OCI-M1 (cell line): ENCODE data around the gene IFT172.
"Not testable (repeated sequence)": the region's sequence is repeated elsewhere in the genome, so short reads cannot be mapped to it uniquely, and the experiment has no call there.

Source experiments
- DNase-seq: peaks from one replicate; lab custom pipeline; 2025; lab: John Stamatoyannopoulos, UW

Gene IFT172

DNA sequence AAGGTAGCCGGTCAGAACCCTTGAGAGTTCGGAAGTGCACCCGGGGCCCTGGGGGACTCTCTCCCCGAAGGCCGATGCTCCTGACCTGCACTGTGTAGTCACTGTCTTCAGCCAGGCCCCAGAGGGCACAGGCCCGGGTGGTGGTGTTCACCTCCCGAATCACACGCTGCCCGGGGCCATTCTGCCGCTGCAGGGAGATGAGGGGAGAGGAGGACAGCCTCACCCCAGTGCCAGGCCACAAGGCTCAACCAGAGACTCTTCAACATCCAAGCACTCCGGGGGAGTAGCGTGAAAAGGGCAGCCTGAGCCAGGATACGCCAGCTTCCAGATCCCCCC lies 4.4 kb upstream of the IFT172 start:
- no peak for DNase-seq

DNA sequence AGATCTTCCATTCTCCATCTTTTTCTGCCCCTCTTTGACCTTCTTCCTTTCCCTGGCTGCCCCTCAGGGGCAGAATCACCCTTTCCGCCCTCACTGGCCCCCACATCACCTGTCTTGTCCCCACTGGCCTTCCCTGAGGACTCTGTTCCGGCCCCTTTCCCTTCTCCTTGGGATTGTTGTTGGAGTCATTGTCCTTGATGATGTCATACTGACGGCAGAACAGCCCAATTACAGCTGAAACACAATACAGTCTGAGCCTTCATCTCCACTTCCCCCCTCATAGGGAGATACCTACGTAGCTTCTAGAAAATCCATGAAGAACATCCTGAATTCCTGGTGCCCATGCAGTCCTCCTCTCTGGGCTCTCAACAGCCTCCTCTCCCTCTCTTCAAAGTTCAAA lies 3.0 kb upstream of the IFT172 start:
- no peak for DNase-seq

DNA sequence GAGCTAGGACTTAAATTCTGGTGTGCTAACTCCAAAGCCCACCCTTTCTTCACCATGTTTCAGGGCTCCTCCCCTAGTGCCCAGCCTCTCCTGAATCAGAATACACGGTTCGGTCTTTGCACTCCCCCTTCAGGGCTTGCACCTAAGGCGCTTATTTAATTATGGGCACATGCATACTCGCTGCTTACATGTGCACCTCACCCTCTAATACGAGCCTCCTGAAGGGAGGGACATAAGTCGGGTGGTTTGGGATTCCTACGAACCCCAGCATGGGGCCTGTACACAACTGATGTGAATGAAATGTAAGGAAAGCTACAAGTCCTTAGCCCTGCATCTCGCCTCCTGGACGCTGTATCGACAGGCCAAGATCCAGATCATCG lies 435 bp downstream of the IFT172 start:
- peak; percentile 49 for DNase-seq

DNA sequence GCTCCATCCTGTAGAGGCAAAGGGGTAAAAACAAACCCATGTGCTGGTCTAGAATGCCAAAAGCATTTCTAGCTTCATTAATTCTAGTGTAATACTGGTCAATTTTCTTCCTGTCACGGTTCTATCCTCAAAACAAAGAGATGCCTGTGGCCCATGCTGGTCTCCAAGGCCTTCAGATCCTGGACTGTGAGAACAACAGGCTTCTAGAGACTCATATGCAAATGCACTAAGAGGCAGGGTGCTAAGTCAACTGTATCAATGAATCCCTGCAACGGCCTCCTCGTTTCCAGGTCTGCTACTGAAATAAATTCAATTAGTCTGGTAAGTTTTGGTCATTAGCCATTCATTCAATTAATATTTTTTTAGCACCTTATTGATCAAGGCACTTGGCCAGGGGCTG lies 4.0 kb downstream of the IFT172 start:
- DNase-seq: no peak

DNA sequence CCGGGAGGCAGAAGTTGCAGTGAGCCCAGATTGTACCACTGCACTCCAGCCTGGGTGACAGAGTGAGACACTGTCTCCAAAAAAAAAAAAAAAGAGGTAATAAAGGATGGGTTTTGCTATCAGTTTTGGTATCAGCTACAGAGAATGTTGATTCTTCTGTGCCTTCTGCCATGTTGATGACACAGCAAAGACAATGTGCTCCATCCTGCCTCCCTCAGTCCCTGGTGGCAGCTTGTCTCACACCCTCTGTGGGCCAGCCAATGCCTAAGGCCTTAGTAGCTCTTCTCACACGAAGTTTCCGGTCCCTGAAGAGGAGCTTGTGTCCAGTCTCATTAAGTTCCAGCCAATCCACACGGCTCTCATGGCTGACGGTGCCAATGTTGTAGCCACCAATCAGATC lies 17.6 kb downstream of the IFT172 start:
- DNase-seq: peak; percentile 8

DNA sequence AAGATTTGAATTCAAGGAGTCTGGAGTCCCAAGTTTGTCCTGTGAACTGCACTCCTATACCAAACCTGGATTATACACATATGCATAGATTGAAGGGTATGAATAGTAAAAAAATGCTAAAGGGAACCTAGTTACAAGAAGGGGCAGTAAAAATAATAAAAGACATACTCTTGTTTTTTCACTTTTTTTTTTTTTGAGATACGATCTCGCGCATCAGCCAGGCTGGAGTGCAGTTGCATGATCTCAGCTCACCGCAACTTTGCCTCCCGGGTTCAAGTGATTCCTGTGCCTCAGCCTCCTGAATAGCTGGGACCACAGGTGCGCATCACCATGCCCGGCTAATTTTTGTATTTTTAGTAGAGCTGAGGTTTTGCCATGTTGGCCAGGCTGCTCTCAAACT lies 25.1 kb downstream of the IFT172 start:
- no peak for DNase-seq

DNA sequence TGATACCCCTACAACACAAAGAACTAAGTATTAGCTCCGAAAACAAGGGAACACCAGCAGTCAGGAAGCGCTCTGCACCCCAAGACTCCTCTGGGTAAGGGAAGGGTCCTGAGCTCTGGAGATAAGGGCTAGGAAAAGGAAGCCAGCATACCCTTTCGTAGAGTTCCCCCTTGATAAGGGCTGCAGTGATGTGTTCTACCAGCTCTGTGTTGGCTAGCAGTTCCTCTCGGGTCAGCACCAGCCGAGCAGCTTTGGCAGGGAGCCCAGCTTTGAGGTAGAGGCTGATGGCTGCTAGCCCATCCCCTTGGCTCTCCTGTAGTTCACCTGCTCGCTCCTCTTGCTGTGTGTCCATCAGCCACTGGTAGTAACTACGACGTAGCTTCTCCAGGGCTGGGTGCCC lies 28.4 kb downstream of the IFT172 start:
- peak; percentile 57 for DNase-seq

DNA sequence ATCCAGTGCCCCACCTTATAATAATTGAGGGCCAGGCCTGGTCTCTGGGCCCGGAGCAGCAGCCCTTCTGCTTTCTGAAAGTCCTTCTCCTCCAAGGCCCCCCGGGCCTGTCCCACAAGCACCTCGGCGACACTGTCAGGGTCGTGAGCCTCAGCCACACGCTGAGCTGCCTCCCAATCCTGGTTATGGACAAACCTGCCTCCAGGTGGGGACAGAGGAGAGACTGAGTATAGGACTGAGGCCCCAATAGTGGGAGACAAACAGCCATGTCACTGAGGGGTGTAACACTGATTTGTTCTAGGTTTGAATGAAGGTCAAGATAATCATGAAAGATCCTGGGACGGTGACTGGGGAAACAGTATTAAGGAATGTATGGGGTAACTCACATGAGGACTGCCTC lies 35.6 kb downstream of the IFT172 start:
- DNase-seq: no peak

DNA sequence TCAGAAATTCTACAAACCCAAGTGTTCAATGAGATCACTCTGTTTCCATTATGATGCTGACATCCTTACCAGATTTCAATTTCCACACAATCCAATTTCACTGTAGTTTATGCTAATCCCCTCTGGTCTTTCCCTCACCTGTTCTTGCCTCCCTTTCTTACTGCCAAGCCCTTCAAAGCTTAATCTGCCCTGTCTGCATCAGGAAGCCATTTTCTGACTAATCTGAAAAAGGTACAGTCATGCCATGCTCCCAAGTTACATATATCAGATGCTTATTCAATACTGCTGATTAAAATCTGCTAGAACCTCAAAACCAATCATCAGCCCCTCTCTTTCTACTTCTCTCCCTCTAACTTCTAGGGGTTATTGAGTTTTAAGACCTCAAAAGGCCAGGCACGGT lies 38.4 kb downstream of the IFT172 start:
- DNase-seq: no peak

DNA sequence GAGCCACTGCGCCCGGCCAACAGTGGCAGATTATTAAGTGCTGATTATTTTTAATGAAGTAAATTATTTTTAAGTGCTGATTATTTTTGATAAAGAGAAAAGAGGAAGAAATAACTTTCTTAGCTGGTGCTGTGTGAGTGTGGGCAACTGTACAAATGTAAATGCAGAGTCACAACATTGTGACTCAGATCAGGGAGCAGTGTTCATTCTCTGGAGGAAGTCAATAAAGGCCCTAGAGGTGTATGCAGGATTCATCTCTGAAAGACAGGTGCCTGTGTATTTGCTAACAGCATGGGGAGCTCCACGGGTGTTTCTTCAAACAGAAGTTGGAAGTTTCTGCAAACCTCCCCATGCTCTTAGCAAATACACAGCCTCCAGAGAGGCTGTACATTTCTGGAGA lies 41.2 kb downstream of the IFT172 start:
- no peak for DNase-seq

DNA sequence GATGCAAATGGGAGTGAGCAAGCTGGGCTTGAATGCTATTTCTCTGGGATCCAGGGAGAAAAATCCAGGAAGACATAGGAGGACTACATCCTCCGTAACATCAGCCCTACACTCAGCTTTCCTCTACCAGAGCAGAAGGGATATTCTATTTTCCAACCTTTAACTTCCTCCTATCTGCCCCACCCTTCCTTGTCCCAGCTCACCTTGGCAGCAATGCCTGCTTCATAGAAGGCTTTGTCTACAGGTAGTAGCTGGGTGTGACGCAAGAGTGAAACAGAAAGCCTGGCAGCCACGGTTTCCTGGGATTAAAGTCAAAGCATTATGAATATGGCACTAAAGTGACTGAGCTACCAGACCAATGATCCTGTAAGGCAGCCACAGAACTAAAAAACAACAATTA lies 43.5 kb downstream of the IFT172 start:
- DNase-seq: no peak

DNA sequence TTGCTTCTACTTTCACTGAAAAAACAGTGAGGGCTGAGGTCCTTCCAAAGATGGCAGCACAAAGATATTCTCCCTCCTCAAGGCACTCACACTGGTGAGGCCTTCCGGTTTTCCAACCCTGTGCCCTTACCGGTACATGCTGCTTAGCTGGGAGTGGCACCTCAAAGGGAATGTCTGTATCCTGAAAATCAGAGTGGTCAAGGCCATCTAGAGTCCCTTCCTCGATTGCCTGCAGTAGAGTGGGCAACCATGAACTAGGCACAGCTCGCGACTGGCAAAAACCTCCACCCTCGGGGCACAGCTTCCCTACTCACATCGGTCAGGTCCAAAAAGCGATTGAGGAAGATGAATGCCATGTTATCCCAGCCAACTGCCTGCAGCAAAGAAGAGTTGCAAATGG lies 43.9 kb downstream of the IFT172 start:
- DNase-seq: no peak

DNA sequence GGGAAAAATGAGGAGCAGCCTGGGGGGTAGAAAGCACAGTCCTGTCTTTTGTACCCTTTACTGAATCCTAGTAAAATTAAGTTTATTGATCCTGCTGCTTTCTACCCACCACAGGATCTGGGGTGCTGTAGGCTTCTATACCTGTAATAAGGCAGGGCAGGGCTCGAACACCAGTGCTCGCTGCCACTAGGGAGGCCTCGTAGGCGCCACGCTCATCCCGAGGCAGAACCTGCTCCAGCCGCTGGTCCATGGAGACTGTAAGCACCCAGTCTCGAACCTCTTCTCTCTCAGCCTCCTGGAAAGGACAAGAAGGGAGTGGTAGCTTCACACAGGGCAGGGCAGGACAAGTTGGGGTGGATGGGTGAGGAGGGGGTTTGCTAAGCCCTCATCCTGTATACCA lies 44.4 kb downstream of the IFT172 start:
- no peak for DNase-seq

DNA sequence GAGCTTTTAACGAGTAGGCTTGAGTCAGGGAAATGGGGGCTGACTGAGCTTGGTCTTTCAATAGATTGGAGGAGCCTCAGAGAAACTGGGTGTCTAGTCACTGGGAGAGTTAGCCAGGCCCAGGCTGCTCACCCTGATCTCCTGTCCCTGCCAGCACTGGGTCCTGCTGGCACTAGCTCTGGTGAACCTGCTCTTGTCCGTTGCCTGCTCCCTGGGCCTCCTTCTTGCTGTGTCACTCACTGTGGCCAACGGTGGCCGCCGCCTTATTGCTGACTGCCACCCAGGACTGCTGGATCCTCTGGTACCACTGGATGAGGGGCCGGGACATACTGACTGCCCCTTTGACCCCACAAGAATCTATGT lies 46.6 kb downstream of the IFT172 start:
- no peak for DNase-seq

DNA sequence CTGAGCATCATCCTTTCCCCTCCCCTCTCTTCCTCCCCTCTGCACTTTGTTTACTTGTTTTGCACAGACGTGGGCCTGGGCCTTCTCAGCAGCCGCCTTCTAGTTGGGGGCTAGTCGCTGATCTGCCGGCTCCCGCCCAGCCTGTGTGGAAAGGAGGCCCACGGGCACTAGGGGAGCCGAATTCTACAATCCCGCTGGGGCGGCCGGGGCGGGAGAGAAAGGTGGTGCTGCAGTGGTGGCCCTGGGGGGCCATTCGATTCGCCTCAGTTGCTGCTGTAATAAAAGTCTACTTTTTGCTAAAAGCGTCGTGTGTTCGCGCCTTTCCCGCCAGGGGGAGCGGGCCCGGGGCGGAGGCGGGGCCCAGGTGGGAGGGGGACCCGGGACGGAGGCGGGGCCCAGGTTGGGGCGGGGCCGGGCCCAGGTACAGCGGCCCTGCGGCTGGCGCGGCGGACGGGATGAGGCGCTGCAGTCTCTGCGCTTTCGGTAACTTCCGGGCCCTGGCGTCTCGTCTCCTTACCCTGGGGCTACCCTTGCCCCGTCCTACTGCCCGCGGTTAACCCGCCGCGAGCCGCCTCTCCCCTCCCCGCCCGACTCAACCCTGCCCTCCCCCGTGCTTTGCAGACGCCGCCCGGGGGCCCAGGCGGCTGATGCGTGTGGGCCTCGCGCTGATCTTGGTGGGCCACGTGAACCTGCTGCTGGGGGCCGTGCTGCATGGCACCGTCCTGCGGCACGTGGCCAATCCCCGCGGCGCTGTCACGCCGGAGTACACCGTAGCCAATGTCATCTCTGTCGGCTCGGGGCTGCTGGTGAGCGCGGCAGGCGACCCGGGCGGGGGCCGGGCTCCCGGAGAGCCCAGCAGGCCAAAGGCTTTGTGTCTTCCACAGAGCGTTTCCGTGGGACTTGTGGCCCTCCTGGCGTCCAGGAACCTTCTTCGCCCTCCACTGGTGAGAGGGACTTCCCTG lies 47.3 kb downstream of the IFT172 start, which contains the start of gene KRTCAP3:
KRTCAP3 (plus strand) TSS at position 424 of the 962 bp plus-strand sequence; CDS start at position 456, 32 bp downstream.
- DNase-seq: no peak

DNA sequence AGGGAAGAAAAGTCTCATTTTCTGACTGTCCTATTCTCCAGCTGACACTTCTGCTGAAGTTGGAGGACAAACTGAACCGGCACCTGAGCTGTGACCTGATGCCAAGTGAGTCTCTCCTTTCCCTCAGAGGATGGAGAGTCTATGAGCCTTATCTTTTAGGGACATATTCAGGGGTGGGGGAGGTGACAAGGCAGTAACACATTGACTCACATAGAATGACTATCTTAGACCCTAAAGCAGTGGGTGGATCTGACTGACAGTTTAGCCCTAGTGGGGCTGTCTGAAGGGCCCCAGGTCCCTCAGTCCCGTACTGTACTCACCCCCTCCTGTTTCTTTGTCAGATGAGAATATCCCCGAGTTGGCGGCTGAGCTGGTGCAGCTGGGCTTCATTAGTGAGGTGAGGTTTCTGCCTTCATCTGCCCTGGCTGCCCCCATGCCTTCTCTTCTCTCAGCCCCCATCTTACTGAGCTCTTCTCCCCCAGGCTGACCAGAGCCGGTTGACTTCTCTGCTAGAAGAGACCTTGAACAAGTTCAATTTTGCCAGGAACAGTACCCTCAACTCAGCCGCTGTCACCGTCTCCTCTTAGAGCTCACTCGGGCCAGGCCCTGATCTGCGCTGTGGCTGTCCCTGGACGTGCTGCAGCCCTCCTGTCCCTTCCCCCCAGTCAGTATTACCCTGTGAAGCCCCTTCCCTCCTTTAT lies 48.2 kb downstream of the IFT172 start:
- peak; percentile 25 for DNase-seq

DNA sequence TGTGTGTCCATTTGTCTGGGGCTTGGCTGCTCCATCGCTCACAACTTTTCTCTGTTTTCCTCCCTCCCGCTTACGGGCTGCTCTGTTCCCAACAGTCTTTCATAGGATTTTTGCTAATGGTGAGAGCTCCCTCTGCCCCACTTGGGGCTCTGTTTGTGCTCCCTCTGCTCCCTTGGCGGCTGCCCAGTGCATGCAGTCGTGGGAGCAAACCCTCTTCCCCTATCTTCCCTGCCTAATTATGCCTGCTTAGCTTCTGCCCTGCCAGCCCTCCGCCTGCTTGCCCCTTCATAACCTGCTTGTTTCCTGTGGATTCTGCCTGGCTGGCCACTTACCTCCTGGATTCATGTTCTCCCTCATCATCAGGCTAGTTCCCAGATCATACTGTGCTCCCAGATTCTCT lies 53.9 kb downstream of the IFT172 start:
- DNase-seq: no peak

DNA sequence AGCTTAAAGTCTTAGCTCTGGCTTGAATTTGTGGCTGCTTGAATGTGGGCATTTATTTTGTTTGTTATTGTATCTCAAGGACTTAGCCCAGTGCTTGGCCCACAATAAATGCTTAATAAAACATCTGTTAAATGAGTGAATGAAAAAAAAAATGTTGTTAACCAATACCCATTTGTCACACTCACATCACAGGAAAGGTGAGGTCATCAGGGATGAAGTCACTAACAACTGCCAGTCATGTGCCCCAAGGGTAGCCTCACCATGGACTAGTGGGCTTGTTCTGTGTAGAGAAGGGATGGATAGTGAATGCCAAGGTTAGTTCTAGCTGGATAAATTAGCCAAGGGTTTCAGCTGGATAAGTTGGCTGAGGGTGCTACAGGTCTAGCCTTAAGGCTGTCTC lies 58.1 kb downstream of the IFT172 start:
- peak; percentile 30 for DNase-seq

DNA sequence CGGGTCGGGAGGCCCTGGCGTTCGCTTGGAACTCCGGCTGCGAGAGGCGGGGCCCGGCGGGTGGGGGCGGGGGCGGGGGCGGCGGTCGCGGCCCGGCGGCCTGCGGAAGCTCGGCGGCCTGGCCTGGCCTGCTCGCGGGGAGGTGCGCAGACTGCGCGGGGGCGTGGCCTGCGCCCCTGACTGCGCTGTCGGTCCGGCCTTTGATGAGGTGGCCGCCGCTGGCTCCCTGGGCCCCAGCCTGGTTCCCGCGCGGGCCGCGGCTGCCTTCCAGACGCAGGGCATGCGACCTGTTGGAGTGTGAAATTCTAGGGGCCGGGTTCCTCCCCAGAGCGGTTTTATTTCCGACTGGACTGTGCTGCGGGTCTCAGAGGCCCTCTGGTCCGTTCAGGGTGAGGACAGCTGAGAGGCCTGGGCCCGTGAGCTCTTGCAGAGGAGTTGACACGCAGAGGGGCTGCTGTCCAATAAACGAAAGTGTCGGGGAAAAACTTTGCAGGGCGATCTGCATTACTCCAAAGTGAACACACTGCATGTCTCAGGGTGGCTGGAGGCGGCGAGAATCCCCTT lies 60.5 kb downstream of the IFT172 start:
- peak; percentile 92 for DNase-seq

DNA sequence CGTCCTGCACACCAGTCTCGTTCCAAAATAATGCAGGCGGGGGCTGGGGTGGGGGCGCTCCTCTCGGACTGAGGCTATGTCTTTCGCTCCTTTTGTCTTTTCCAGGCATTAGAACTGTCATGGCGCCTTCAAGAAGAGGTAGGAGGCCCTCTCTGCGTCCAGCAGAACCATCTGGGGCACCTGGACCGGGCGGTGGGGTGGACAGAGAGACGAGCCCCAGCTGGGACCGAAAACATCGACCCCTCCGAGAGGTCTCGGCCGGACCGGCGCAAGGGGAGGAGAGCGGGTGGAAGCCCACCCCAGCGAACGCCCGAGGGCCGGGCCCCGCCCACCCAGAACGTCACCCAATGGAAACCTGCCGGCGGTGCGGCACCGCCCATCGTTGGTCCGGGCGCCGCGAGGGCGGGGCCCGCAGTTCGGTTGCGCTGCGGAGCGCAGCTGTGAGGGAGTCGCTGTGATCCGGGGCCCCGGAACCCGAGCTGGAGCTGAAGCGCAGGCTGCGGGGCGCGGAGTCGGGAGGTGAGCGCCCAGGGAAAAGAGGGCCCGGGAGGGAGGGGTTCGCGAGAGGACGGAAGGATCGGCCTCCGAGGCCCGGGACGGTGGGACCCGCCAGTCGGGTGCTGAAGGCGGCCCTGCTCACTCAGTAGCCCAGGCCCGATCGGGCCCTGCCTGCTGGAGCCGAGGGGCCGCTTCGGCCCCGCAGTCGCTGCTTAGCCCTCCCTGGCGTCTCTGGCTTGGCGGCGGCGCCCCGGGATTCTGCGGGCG lies 61.1 kb downstream of the IFT172 start, which contains the start of gene NRBP1:
NRBP1 (plus strand) TSS at position 419 of the 765 bp plus-strand sequence. CDS start 4,643 bp downstream, outside the sequence.
- DNase-seq: peak; percentile 95

DNA sequence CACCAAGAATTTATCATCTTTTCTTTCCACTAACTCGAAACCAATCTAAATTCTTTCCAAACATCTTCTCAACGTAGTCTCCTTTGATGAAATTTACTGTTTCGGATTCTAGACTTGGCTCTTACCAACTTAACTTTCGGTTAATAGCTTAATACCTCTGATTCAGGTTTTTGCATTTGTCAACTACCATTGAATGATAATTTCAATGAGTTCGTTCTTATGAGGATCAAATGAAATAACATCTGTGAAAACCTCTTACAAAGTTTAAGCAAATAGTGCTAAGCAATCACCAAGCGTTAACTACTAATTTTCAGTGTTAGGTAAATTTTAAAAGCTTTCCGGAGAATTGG lies 61.7 kb downstream of the IFT172 start:
- no peak for DNase-seq

DNA sequence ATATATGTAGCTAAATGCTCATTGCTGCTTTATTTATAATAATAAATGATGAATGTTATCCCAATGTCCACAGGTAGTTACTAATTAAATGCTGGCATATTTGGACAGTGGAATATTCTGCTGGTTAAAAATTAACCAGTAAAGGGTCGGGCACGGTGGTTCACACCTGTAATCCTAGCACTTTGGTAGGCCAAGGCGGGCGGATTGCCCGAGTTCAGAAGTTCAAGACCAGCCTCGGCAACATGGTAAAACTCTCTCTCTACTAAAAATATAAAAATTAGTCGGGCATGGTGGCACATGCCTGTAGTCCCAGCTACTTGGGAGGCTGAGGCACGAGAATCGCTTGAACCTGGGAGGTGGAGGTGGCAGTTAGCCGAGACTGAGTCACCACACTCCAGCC lies 64.5 kb downstream of the IFT172 start:
- DNase-seq: not testable (repeated sequence)
